A673 (cell line): ENCODE results near the gene MKNK1. TPM values are rescaled to one million over a fixed set of nuclear protein-coding genes. Genes with fewer than 3 reads are reported as not detected.

Source experiments
- BruUV-seq: library from RNA; stranded (reverse); fragments of 400-500 nt; replicated peaks from 2 replicates; lab custom pipeline; 2021; lab: Mats Ljungman, UMichigan
- CTCF ChIA-PET: fragments of 300-600 bp; sonication (Branson Sonifier 250); formaldehyde crosslinking; loops from one replicate; lab custom pipeline; 2022; ENCODE audit warnings: antibody characterized with exemption; lab: Charles Lee
- POLR2A ChIA-PET: fragments of 300-600 bp; sonication (Branson Sonifier 250); formaldehyde crosslinking; loops from one replicate; lab custom pipeline; 2022; ENCODE audit warnings: antibody characterized with exemption; ENCODE audit not compliant: low non-redundant PET; lab: Charles Lee
- DNase-seq: peaks from one replicate; pipeline ENCODE4 v3.0.0-alpha.2; 2015; ENCODE audit warnings: low spot score
- H3K27ac ChIP-seq: fragments of 200-600 bp; sonication (generic); 2 replicates; pipeline ENCODE4 v1.5.1; 2016; ENCODE audit warnings: mixed run types, low read depth, mild to moderate bottlenecking, mixed read lengths, antibody characterized with exemption, low read length; ENCODE audit not compliant: poor library complexity, severe bottlenecking
- H3K27me3 ChIP-seq: fragments of 200-600 bp; sonication (generic); replicated peaks from 2 replicates; pipeline ENCODE4 v1.6.1; 2017; ENCODE audit warnings: mixed run types, low read depth, mild to moderate bottlenecking, mixed read lengths, antibody characterized with exemption, low read length; ENCODE audit not compliant: insufficient read depth, poor library complexity
- H3K36me3 ChIP-seq: fragments of 200-600 bp; sonication (generic); 2 replicates; pipeline ENCODE4 v1.6.1; 2016; ENCODE audit warnings: mixed run types, mild to moderate bottlenecking, mixed read lengths, antibody characterized with exemption, low read length; ENCODE audit not compliant: insufficient read depth, poor library complexity, severe bottlenecking
- H3K4me1 ChIP-seq: fragments of 200-600 bp; sonication (generic); 2 replicates; pipeline ENCODE4 v1.6.1; 2017; ENCODE audit warnings: mixed run types, mild to moderate bottlenecking, mixed read lengths, antibody characterized with exemption, low read length; ENCODE audit not compliant: insufficient read depth, poor library complexity, severe bottlenecking
- H3K4me3 ChIP-seq: fragments of 200-600 bp; sonication (generic); 2 replicates; pipeline ENCODE4 v1.5.1; 2016; ENCODE audit warnings: low read depth, mixed run types, mild to moderate bottlenecking, mixed read lengths, low read length; ENCODE audit not compliant: poor library complexity, severe bottlenecking
- H3K9me3 ChIP-seq: fragments of 200-600 bp; sonication (generic); 2 replicates; pipeline ENCODE4 v1.6.1; 2016; ENCODE audit warnings: mixed run types, low read depth, mild to moderate bottlenecking, mixed read lengths, antibody characterized with exemption, low read length; ENCODE audit not compliant: poor library complexity, severe bottlenecking
- EZH2 ChIP-seq: fragments of 200-600 bp; sonication (generic); IDR thresholded peaks from 2 replicates; pipeline ENCODE4 v1.6.1; 2017; ENCODE audit warnings: borderline replicate concordance, low read depth, mild to moderate bottlenecking, mixed read lengths, antibody characterized with exemption, low read length; ENCODE audit not compliant: poor library complexity, severe bottlenecking
- intact Hi-C: fragments of 100-400 bp; cut with micrococcal nuclease; formaldehyde crosslinking; loops from one replicate; pipeline ENCODE4 v1.10.0; 2022; ENCODE audit not compliant: unreplicated experiment
- total RNA-seq: library from RNA; stranded (reverse); gene quantifications from 2 replicates; pipeline ENCODE4 v1.2.3, GENCODE V29; 2021
- TF ChIP-seq, protein P1 (sequence below): fragments of 300-800, 200-600 bp; sonication (generic); conservative IDR thresholded peaks from 2 replicates; pipeline ENCODE4 v1.5.1; 2017; ENCODE audit warnings: low read depth, mild to moderate bottlenecking, antibody characterized with exemption, low read length, moderate library complexity, mixed read lengths

MKNK1 gene
- total RNA-seq, 1 experiment from 2014 or later: 22.7 TPM

DNA sequence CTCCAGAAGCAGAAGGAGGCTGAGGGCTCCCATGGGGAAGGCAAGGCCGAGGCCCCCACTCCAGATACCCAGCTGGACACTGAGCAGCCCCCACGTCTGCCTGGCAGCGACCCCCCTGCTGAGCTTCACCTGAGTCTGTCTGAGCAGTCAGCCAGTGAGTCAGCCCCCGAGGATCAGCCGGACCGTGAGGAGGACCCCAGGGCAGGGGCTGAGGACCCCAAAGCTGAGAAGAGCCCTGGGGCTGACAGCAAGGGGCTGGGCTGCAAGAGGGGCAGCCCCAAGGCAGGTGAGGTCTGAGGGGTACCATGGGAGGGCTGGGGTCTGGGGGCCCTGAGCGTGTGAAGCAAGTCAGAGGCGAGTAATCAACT, 93.1 kb downstream of the MKNK1 start:
- ChIA-PET POLR2A (no interaction called here), CTCF (no interaction called here)
- TF ChIP-seq, protein P1, sequence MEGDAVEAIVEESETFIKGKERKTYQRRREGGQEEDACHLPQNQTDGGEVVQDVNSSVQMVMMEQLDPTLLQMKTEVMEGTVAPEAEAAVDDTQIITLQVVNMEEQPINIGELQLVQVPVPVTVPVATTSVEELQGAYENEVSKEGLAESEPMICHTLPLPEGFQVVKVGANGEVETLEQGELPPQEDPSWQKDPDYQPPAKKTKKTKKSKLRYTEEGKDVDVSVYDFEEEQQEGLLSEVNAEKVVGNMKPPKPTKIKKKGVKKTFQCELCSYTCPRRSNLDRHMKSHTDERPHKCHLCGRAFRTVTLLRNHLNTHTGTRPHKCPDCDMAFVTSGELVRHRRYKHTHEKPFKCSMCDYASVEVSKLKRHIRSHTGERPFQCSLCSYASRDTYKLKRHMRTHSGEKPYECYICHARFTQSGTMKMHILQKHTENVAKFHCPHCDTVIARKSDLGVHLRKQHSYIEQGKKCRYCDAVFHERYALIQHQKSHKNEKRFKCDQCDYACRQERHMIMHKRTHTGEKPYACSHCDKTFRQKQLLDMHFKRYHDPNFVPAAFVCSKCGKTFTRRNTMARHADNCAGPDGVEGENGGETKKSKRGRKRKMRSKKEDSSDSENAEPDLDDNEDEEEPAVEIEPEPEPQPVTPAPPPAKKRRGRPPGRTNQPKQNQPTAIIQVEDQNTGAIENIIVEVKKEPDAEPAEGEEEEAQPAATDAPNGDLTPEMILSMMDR: no peak
- no peak for TF ChIP-seq EZH2
- Histone ChIP-seq H3K4me1 (no peaks in the 10 kb centered on the region), H3K27me3 (no peaks in the 10 kb centered on the region), H3K9me3 (no peaks in the 10 kb centered on the region), H3K4me3 (no peak overlapping the region), H3K36me3 (no peaks in the 10 kb centered on the region), H3K27ac (no peak overlapping the region)
- intact Hi-C loops: no loop called here
- no TSS peak for BruUV-seq
- no peak for DNase-seq

DNA sequence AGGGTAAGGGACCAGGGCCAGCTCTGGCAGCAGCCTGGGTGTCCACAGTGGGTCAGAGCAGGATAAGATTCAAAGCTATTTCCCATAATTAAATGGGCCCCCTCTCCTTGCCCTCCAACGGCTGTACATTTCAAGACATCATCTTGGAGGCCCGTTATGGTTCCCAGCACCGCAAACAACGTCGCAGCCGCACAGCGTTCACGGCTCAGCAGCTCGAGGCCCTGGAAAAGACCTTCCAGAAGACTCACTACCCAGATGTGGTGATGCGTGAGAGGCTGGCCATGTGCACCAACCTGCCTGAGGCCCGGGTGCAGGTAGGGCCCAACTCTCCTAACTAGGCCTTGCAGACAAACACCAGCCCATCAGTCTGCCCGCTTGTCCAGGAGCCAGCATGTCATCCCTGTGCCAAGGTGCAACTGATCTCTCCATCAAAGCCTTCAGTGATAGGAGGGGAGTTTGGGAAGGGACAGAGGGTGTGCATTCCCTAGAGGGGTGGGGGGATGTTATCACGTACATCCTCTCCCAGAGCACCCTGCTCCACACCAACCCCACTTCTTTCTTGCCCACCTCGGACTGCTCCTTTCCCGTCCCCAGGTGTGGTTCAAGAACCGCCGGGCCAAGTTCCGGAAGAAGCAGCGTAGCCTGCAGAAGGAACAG, 93.6 kb downstream of the MKNK1 start:
- TF ChIP-seq, protein P1: no peak
- no peak for TF ChIP-seq EZH2
- intact Hi-C loops: no loop called here
- no peak for DNase-seq
- ChIA-PET POLR2A (no interaction called here), CTCF (no interaction called here)
- no peaks in the 10 kb centered on the region for H3K36me3 ChIP-seq
- H3K9me3 ChIP-seq: no peaks in the 10 kb centered on the region
- H3K27me3 ChIP-seq: no peaks in the 10 kb centered on the region
- no peaks in the 10 kb centered on the region for H3K4me1 ChIP-seq
- H3K4me3 ChIP-seq: no peak overlapping the region
- BruUV-seq: no TSS peak
- no peak overlapping the region for H3K27ac ChIP-seq

DNA sequence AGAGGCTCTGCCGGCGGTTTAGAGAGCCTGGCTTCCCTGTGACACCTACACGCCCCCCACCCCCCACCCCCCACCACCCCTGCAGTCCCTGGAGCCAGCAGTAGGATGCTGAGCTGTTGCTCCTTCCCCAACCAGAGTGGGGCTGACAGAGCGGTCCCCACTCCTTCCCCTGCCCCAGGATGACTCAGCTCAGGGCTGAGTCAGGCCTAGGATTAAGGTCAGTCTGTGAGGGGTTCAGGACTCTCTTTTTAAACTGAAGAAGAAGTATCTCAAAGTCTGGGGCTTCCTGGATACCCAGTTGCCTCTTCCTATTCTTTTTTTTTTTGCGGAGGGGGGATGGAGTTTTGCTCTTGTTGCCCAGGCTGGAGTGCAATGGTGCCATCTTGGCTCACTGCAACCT, 95.3 kb downstream of the MKNK1 start:
- no TSS peak for BruUV-seq
- no peaks in the 10 kb centered on the region for H3K4me1 ChIP-seq
- no peaks in the 10 kb centered on the region for H3K27me3 ChIP-seq
- no peaks in the 10 kb centered on the region for H3K36me3 ChIP-seq
- DNase-seq: no peak
- TF ChIP-seq, protein P1: no peak
- no peak for TF ChIP-seq EZH2
- ChIA-PET CTCF (interaction anchor here (0.6 kb wide), 1 partner anchor 1061 kb away, joined by 4 read pairs; no protein-coding TSS in a partner anchor), POLR2A (no interaction called here)
- H3K9me3 ChIP-seq: no peaks in the 10 kb centered on the region
- no peak overlapping the region for H3K27ac ChIP-seq
- H3K4me3 ChIP-seq: no peak overlapping the region
- intact Hi-C loops: no loop called here

Other genes with a start within 250 kb of the MKNK1 start
- 3.2 and 3.4 TPM in 2 replicates for gene FAAH, start 210.0 kb downstream of the MKNK1 start, total RNA-seq
- 0.69 and 1.4 TPM in 2 replicates for gene DMBX1, start 114.4 kb downstream of the MKNK1 start, total RNA-seq
- not detected in 2 replicates for gene KNCN, start 52.6 kb downstream of the MKNK1 start, total RNA-seq
- 2.5 and 3.7 TPM in 2 replicates for gene MOB3C, start 12.5 kb upstream of the MKNK1 start, total RNA-seq
- gene ATPAF1, start 64.1 kb upstream of the MKNK1 start, total RNA-seq: 41.7 and 51.9 TPM in 2 replicates
- gene TEX38, start 67.6 kb upstream of the MKNK1 start, total RNA-seq: not detected in 2 replicates
- gene EFCAB14, start 114.8 kb upstream of the MKNK1 start, total RNA-seq: 38.6 and 39.8 TPM in 2 replicates
- gene CYP4B1, start 194.8 kb upstream of the MKNK1 start, total RNA-seq: not detected in 2 replicates